HEK293T (cell line): Measurements from ENCODE around the gene C1orf174.

Experiments used
- CTCF ChIA-PET: fragments of 350-600 bp; formaldehyde crosslinking; extraction: SDS; loops from one replicate; lab custom pipeline; 2021; ENCODE audit warnings: antibody characterized with exemption, inconsistent platforms; lab: Yijun Ruan, JAX
- POLR2A ChIA-PET: fragments of 350-600 bp; formaldehyde crosslinking; extraction: SDS; loops from one replicate; lab custom pipeline; 2020; ENCODE audit warnings: antibody characterized with exemption, inconsistent platforms; lab: Yijun Ruan, JAX
- DNase-seq: peaks from one replicate; pipeline ENCODE4 v3.0.0; 2012; ENCODE audit warnings: mixed read lengths; ENCODE audit errors: extremely low spot score
- ARNT ChIP-seq: fragments of 450-650 bp; IDR thresholded peaks from 2 replicates; pipeline ENCODE4 v1.6.1; 2017; ENCODE audit warnings: mild to moderate bottlenecking
- BHLHE40 ChIP-seq: fragments of 450-650 bp; IDR thresholded peaks from 2 replicates; pipeline ENCODE4 v1.6.1; 2016; ENCODE audit warnings: mild to moderate bottlenecking, moderate library complexity, borderline replicate concordance
- CTBP1 ChIP-seq: fragments of 450-650 bp; IDR thresholded peaks from 2 replicates; pipeline ENCODE4 v1.6.1; 2016; ENCODE audit warnings: borderline replicate concordance
- ELF4 ChIP-seq: fragments of 450-650 bp; IDR thresholded peaks from 2 replicates; pipeline ENCODE4 v1.6.1; 2017; ENCODE audit warnings: antibody characterized with exemption
- FOXA1 ChIP-seq: fragments of 450-650 bp; IDR thresholded peaks from 2 replicates; pipeline ENCODE4 v1.6.1; 2016; ENCODE audit warnings: mild to moderate bottlenecking
- FOXK2 ChIP-seq: fragments of 450-650 bp; IDR thresholded peaks from 2 replicates; pipeline ENCODE4 v1.6.1; 2016; ENCODE audit warnings: mild to moderate bottlenecking
- FOXM1 ChIP-seq: fragments of 450-650 bp; IDR thresholded peaks from 2 replicates; pipeline ENCODE4 v1.6.1; 2017; ENCODE audit warnings: mild to moderate bottlenecking, borderline replicate concordance
- HDGF ChIP-seq: fragments of 450-650 bp; IDR thresholded peaks from 2 replicates; pipeline ENCODE4 v1.6.1; 2017; ENCODE audit warnings: antibody characterized with exemption, borderline replicate concordance
- L3MBTL2 ChIP-seq: fragments of 450-650 bp; conservative IDR thresholded peaks from 2 replicates; pipeline ENCODE4 v1.6.1; 2016; ENCODE audit warnings: mild to moderate bottlenecking
- LEF1 ChIP-seq: fragments of 450-650 bp; IDR thresholded peaks from 2 replicates; pipeline ENCODE4 v1.6.1; 2017; ENCODE audit warnings: mild to moderate bottlenecking, borderline replicate concordance
- NFRKB ChIP-seq: fragments of 450-650 bp; IDR thresholded peaks from 2 replicates; pipeline ENCODE4 v1.6.1; 2016; ENCODE audit warnings: mild to moderate bottlenecking, moderate library complexity
- PKNOX1 ChIP-seq: fragments of 450-650 bp; IDR thresholded peaks from 2 replicates; pipeline ENCODE4 v1.6.1; 2016
- SP1 ChIP-seq: fragments of 450-650 bp; IDR thresholded peaks from 2 replicates; pipeline ENCODE4 v1.6.1; 2017
- SUZ12 ChIP-seq: fragments of 450-650 bp; IDR thresholded peaks from 2 replicates; pipeline ENCODE4 v1.6.1; 2016; ENCODE audit warnings: mild to moderate bottlenecking
- TARDBP ChIP-seq: fragments of 450-650 bp; IDR thresholded peaks from 2 replicates; pipeline ENCODE4 v1.6.1; 2016
- ZNF384 ChIP-seq: fragments of 450-650 bp; IDR thresholded peaks from 2 replicates; pipeline ENCODE4 v1.6.1; 2016

The C1orf174 gene

GRCh38 chr1:3928586-3928985, 28.5 kb upstream of the C1orf174 start:
- no peak for TF ChIP-seq FOXM1
- TF ChIP-seq ZNF384, result no peak
- TF ChIP-seq SP1, result no peak
- no peak for TF ChIP-seq TARDBP
- ChIA-PET CTCF (interaction anchor here (1.2 kb wide), 1 partner anchor 21 kb away, joined by 3 read pairs; no protein-coding TSS in a partner anchor), POLR2A (no interaction called here)
- no peak for DNase-seq

GRCh38 chr1:3926956-3927355, 26.9 kb upstream of the C1orf174 start:
- CTCF ChIA-PET, result no interaction called here
- DNase-seq, result no peak
- POLR2A ChIA-PET, result no interaction called here
- TF ChIP-seq PKNOX1 (0 out of 2 replicates have a peak, but pooled peaks have one; percentile 8), ELF4 (no peak)

GRCh38 chr1:3925762-3926161, 25.7 kb upstream of the C1orf174 start:
- ChIA-PET CTCF (no interaction called here), POLR2A (no interaction called here)
- no peak for DNase-seq
- TF ChIP-seq HDGF (no peak), ELF4 (no peak), NFRKB (no peak), FOXA1 (no peak), ARNT (no peak), ZNF384 (no peak), SP1 (no peak), TARDBP (no peak), LEF1 (no peak), SUZ12 (no peak), BHLHE40 (no peak)

GRCh38 chr1:3925256-3925655, 25.2 kb upstream of the C1orf174 start:
- POLR2A ChIA-PET, result no interaction called here
- no peak for DNase-seq
- TF ChIP-seq SP1, result no peak
- TF ChIP-seq CTBP1, result no peak
- TF ChIP-seq SUZ12, result no peak
- TF ChIP-seq PKNOX1, result no peak
- no peak for TF ChIP-seq NFRKB
- TF ChIP-seq FOXK2, result no peak
- no peak for TF ChIP-seq TARDBP
- no peak for TF ChIP-seq FOXM1
- no peak for TF ChIP-seq ELF4
- no peak for TF ChIP-seq HDGF
- TF ChIP-seq FOXA1, result no peak
- TF ChIP-seq LEF1, result no peak
- TF ChIP-seq ARNT, result no peak
- no peak for TF ChIP-seq ZNF384
- no peak for TF ChIP-seq BHLHE40
- TF ChIP-seq L3MBTL2, result no peak
- CTCF ChIA-PET, result no interaction called here

GRCh38 chr1:3924825-3925220, 24.8 kb upstream of the C1orf174 start:
- TF ChIP-seq SP1, result no peak
- TF ChIP-seq HDGF, result no peak
- TF ChIP-seq NFRKB, result no peak
- no peak for TF ChIP-seq TARDBP
- no peak for TF ChIP-seq ELF4
- TF ChIP-seq ZNF384, result no peak
- TF ChIP-seq LEF1, result no peak
- TF ChIP-seq ARNT, result no peak
- no peak for TF ChIP-seq FOXK2
- no peak for TF ChIP-seq SUZ12
- TF ChIP-seq BHLHE40, result no peak
- no peak for TF ChIP-seq L3MBTL2
- POLR2A ChIA-PET, result no interaction called here
- CTCF ChIA-PET, result no interaction called here
- DNase-seq, result no peak

GRCh38 chr1:3924186-3924824, 24.2 kb upstream of the C1orf174 start:
- DNase-seq, result no peak
- POLR2A ChIA-PET, result no interaction called here
- CTCF ChIA-PET, result no interaction called here
- TF ChIP-seq TARDBP (no peak), LEF1 (no peak), SUZ12 (no peak), L3MBTL2 (no peak)

- CTCF ChIA-PET, result no interaction called here
- no peak for DNase-seq
- no peak for TF ChIP-seq FOXA1
- POLR2A ChIA-PET, result no interaction called here
These were observed 23.5 kb upstream of the C1orf174 start for GRCh38 chr1:3923378-3924185.
